NCI-H1048 (cell line): ENCODE results near the gene C11orf86.
"Not testable (repeated sequence)": the region's sequence is repeated elsewhere in the genome, so short reads cannot be mapped to it uniquely, and the experiment has no call there.

Experiments used
- DNase-seq: peaks from one replicate; lab custom pipeline; 2025; lab: John Stamatoyannopoulos, UW

Gene C11orf86, protein sequence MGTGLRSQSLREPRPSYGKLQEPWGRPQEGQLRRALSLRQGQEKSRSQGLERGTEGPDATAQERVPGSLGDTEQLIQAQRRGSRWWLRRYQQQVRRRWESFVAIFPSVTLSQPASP

GRCh38 chr11:66974724-66975404 is at the start of gene C11orf86:
TSS of gene C11orf86 (plus strand) at chr11:66975304. CDS start at chr11:66975363, 59 bp downstream.
- DNase-seq = no peak

DNA sequence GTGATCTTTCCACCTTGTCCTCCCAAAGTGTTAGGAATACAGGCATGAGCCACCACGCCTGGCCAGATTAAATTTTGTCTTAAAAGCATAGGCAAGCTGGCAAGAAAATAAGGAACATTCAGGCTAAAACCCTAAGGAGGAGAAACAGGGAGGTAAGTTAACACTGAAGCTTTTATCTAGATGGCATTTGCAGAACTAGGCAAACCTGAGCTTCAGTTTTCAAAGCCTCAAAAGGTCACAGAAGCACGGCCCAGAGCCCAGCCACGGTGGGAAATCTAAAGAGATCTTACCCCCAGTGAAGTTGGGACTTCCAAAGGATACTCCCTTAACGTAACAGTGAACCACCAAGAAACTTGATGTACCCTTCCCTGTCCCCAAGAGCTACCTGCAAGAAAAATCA is 45.4 kb upstream of the C11orf86 start:
- no peak for DNase-seq

- no peak for DNase-seq
Measured at GRCh38 chr11:66932543-66932942, 42.6 kb upstream of the C11orf86 start.

DNA sequence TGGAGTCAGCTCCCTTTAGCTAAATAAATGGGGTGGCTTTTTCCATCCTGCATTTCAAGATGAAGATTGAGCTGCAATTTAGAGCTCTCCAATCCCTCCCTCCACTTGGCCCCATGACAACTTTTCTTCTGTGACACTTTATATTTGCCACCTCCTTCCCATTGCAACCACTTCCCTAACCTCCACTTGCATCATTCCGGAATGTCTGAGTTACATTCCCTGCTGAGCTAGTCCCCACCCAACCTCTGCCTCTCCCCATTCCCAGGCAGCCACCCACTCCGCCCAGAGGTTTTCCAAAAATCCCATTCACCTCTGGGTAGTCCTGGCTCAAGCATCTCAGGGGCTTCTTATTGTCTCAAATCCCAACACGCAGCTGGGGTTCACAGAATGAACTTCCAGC is 41.6 kb upstream of the C11orf86 start:
- DNase-seq = no peak

- DNase-seq = no peak
Measured at GRCh38 chr11:66934950-66935779, 39.9 kb upstream of the C11orf86 start.

GRCh38 chr11:66936311-66936711 is 38.8 kb upstream of the C11orf86 start:
- no peak for DNase-seq

- DNase-seq = no peak
Measured at GRCh38 chr11:66937193-66937733, 37.8 kb upstream of the C11orf86 start.

DNA sequence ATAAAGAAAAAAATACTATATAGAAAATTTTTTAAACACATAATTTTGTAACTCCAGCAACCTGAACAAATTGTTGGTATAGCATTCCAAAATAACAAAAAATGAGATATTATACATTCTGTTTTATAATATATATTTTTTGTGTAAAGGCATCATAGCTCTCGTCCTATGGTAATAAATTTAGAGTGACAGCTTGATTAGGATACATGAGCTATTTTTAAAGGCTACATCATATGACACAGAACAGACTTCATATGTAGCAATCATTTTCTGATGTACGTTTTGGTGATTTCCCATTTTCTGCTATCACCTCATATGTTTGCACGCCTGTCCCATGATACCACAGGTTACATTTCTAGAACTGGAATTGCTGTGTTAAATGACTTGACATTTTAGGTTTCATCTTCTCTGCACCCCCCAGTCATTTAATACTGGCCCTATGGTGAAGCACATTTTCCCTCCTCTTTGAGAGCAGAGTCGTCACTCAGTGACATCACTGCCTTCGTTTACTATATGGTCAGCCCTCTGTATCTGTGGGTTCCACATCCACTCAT is 36.4 kb upstream of the C11orf86 start:
- DNase-seq = no peak

DNA sequence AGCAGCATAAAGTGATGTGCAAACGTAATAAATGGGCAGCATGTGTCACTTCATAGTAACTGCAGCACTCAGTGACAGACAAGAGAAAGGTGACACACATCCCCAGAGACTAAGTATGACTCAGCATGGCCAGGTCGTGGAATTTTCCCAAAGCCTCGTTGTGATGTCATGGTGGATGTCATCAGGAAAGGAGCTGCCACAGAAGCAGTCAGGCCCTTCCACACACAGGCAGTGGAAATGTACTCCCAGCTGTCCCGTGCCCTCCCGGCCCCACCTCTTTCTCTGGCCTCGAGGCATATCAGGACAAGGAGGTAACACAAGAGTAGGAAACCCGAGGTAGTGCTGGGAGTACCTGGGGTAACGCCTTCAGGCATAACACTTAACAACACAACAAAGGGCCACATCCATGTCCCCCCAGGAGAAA is 25.0 kb upstream of the C11orf86 start:
- no peak for DNase-seq

DNA sequence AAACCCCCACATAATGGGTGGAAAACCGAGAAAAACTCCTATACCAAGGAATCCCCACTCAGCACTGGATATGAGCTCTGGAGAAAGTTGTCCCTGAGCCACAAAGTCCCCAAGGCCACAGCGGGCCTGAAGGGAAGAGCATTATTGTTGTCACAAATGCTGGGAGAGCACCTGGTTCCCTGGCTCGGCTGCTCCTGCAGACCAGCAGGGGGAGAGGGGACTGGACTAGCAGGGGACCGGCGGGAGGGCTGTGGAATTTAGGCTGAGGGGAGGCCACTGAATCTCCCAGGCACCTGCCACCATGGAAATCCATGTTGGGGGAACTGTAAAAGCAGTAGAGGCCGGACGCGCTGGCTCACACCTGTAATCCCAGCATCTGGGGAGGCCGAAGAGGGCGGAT is 24.0 kb upstream of the C11orf86 start:
- DNase-seq = no peak

- no peak for DNase-seq
Measured at GRCh38 chr11:66951927-66952337, 23.2 kb upstream of the C11orf86 start.

- DNase-seq = no peak
Measured at GRCh38 chr11:66953081-66953833, 21.8 kb upstream of the C11orf86 start.

GRCh38 chr11:66956689-66957290 is 18.3 kb upstream of the C11orf86 start:
- DNase-seq = no peak

GRCh38 chr11:66957971-66958231 is 17.2 kb upstream of the C11orf86 start:
- no peak for DNase-seq

- peak; percentile 99 for DNase-seq
Measured at GRCh38 chr11:66958232-66958955, 16.7 kb upstream of the C11orf86 start, which contains the start of gene PC. TSS of gene PC (minus strand) at chr11:66958383. CDS start at chr11:66872159, 86,224 bp downstream.

GRCh38 chr11:66958956-66959274 is 16.2 kb upstream of the C11orf86 start:
- DNase-seq = no peak

DNA sequence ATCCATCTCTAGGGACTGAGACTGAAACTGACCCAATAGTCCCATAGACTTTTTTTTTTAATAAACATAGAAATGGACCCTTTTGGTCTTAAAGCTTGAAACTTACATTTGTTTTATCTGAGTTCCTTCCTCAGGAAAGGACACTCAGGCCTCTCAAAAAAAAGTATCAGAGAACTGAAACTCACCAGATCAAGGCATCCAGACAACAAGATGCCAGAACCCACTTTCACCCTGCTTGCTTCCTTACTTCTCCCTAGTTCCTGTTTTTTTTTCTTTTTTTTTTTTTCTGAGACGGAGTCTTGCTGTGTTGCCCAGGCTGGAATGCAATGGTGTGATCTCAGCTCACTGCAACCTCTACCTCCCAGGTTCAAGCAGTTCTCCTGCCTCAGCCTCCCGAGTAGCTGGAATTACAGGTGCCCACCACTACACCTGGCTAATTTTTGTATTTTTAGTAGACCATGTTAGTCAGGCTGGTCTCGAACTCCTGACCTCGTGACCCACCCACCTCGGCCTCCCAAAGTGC is 13.4 kb upstream of the C11orf86 start:
- DNase-seq = not testable (repeated sequence)

GRCh38 chr11:66962247-66962646 is 12.9 kb upstream of the C11orf86 start:
- DNase-seq = no peak

- DNase-seq = no peak
Measured at GRCh38 chr11:66962801-66963200, 12.3 kb upstream of the C11orf86 start.

GRCh38 chr11:66964495-66964894 is 10.6 kb upstream of the C11orf86 start:
- no peak for DNase-seq

DNA sequence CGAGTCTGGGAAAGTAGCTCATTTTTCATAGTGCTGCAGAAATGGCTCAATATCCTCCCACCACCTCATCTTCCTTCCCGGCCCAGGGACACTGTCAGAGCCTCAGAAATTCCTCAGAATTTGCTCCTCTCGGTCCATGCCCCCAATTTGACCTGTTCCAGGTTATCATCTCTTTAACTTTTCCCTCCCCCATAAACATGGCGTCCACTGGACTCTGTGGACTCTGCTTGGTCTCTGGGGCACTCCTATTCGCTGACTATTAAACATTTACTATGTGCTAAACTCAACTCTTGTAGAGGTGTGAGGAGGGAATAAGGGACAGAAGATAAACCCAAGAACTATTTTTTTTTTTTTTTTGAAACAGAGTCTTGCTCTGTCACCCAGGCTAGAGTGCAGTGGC is 8.8 kb upstream of the C11orf86 start:
- no peak for DNase-seq
